K562 (cell line): ENCODE results near the gene ATP5MC3. TPM values are rescaled to one million over a fixed set of nuclear protein-coding genes. Genes with fewer than 3 reads are reported as not detected.
A peak's percentile ranks its signal among the peaks of the same experiment; 100 is the strongest.

Experiments used
- AFF1 ChIP-seq, 2 experiments: fragments of 450-650 bp; IDR thresholded peaks; 2 replicates each; pipeline ENCODE4 v1.6.1; 2018; ENCODE audit warnings: mild to moderate bottlenecking in 2 of 2, low read depth in 1 of 2; ENCODE audit not compliant: partially characterized antibody in 2 of 2
- ARNT ChIP-seq, 2 experiments: fragments of 450-650 bp; IDR thresholded peaks; 2 replicates each; pipeline ENCODE4 v1.6.1; 2016; ENCODE audit warnings: mild to moderate bottlenecking in 1 of 2
- E2F3 ChIP-seq: fragments of 250-450 bp; sonication (Bioruptor Pico); IDR thresholded peaks from 2 replicates; pipeline ENCODE4 v1.4.0; 2020; ENCODE audit warnings: mild to moderate bottlenecking
- GABPB1 ChIP-seq: sonication (generic); formaldehyde crosslinking; IDR thresholded peaks from 2 replicates; pipeline ENCODE4 v1.8.0; 2022; ENCODE audit warnings: mild to moderate bottlenecking, missing genetic modification reagents
- GATAD2A ChIP-seq: fragments of 450-650 bp; IDR thresholded peaks from 2 replicates; pipeline ENCODE4 v1.6.1; 2017
- MLLT1 ChIP-seq, 2 experiments: fragments of 450-650 bp; IDR thresholded peaks; 2 replicates each; pipeline ENCODE4 v1.6.1; 2016
- POLR2A ChIP-seq: fragments of 450-650 bp; conservative IDR thresholded peaks from 2 replicates; pipeline ENCODE4 v1.6.1; 2016
- RBM22 ChIP-seq: fragments of 200-400 bp; formaldehyde crosslinking; IDR thresholded peaks from 2 replicates; pipeline ENCODE4 v1.6.1; 2018; ENCODE audit warnings: low read length, low read depth; ENCODE audit not compliant: poor library complexity, severe bottlenecking
- ZNF165 ChIP-seq: fragments of 250-450 bp; sonication (Bioruptor Pico); IDR thresholded peaks from 2 replicates; pipeline ENCODE4 v1.4.0; 2020; ENCODE audit warnings: borderline replicate concordance
- ZNF232 ChIP-seq: sonication (generic); formaldehyde crosslinking; IDR thresholded peaks from 2 replicates; pipeline ENCODE4 v1.8.0; 2022; ENCODE audit warnings: mild to moderate bottlenecking, missing genetic modification reagents
- ZNF79 ChIP-seq: fragments of 250-450 bp; sonication (Bioruptor Pico); IDR thresholded peaks from 2 replicates; pipeline ENCODE4 v1.4.0; 2020; ENCODE audit warnings: low read depth, mild to moderate bottlenecking, moderate library complexity
- polyA plus RNA-seq, 8 experiments: library from polyadenylated mRNA; depleted of rRNA in 4 of 8; stranded (reverse) in 5 of 8; unstranded in 3 of 8; fragments of >200 nt; fragmentation: Nextera tagmentation in 2 of 8; fragmentation: Illumina TruSeq in 1 of 8; extraction: Ambion mirVana in 2 of 8; extraction: Trizol in 1 of 8; gene quantifications; 2 replicates each; pipeline versions ENCODE4 v1.2.1 to v1.2.3, GENCODE V29; 2011 to 2014; ENCODE audit warnings: inconsistent platforms in 1 of 8, missing spikeins in 1 of 8
- total RNA-seq, 7 experiments: library from RNA; depleted of rRNA in 6 of 7; stranded (reverse); fragments of >200 nt in 6 of 7; fragmentation: Illumina TruSeq in 2 of 7; extraction: Trizol in 2 of 7; gene quantifications; 2 replicates each; pipeline versions ENCODE4 v1.2.1 to v1.2.3, GENCODE V29; 2011 to 2021; ENCODE audit warnings: low replicate concordance in 1 of 7
- TF ChIP-seq, protein P1 (sequence below): fragments of 450-650 bp; IDR thresholded peaks from 2 replicates; pipeline ENCODE4 v1.6.1; 2016; ENCODE audit warnings: mild to moderate bottlenecking, moderate library complexity

ATP5MC3 gene
- total and polyA plus RNA-seq, 9 of the 15 experiments (the other 6 are each of a cell fraction or from before 2014, with no cell fraction given), result 423 to 2,565 (median 1,012) TPM

DNA sequence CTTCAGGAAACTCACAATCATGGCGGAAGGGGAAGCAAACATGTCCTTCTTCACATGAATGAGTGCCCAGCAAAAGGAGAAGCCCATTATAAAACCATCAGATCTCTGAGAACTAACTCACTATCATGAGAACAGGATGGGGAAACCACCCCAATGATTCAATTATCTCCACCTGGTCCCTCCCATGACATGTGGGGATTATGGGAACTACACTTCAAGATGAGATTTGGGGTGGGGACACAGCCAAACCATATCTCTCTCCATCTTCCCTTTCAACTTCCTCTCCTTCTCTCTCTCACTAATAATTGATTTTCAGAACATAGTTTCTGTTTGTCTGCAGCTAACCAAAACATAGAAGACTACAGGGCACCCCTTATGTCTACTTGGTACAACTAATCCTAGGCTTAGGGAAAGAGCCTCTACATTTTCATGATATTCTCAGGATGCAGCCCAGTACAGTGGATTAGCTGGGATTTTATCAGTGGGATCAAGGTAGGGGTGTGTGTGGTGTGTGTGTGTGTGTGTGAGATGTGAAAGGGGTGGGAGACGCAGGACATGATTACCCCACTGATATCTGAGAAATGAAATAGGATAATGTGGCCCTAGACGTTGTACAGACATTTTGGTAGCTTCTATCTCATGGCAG is 10.7 kb downstream of the ATP5MC3 start (continued):
- TF ChIP-seq, protein P1, sequence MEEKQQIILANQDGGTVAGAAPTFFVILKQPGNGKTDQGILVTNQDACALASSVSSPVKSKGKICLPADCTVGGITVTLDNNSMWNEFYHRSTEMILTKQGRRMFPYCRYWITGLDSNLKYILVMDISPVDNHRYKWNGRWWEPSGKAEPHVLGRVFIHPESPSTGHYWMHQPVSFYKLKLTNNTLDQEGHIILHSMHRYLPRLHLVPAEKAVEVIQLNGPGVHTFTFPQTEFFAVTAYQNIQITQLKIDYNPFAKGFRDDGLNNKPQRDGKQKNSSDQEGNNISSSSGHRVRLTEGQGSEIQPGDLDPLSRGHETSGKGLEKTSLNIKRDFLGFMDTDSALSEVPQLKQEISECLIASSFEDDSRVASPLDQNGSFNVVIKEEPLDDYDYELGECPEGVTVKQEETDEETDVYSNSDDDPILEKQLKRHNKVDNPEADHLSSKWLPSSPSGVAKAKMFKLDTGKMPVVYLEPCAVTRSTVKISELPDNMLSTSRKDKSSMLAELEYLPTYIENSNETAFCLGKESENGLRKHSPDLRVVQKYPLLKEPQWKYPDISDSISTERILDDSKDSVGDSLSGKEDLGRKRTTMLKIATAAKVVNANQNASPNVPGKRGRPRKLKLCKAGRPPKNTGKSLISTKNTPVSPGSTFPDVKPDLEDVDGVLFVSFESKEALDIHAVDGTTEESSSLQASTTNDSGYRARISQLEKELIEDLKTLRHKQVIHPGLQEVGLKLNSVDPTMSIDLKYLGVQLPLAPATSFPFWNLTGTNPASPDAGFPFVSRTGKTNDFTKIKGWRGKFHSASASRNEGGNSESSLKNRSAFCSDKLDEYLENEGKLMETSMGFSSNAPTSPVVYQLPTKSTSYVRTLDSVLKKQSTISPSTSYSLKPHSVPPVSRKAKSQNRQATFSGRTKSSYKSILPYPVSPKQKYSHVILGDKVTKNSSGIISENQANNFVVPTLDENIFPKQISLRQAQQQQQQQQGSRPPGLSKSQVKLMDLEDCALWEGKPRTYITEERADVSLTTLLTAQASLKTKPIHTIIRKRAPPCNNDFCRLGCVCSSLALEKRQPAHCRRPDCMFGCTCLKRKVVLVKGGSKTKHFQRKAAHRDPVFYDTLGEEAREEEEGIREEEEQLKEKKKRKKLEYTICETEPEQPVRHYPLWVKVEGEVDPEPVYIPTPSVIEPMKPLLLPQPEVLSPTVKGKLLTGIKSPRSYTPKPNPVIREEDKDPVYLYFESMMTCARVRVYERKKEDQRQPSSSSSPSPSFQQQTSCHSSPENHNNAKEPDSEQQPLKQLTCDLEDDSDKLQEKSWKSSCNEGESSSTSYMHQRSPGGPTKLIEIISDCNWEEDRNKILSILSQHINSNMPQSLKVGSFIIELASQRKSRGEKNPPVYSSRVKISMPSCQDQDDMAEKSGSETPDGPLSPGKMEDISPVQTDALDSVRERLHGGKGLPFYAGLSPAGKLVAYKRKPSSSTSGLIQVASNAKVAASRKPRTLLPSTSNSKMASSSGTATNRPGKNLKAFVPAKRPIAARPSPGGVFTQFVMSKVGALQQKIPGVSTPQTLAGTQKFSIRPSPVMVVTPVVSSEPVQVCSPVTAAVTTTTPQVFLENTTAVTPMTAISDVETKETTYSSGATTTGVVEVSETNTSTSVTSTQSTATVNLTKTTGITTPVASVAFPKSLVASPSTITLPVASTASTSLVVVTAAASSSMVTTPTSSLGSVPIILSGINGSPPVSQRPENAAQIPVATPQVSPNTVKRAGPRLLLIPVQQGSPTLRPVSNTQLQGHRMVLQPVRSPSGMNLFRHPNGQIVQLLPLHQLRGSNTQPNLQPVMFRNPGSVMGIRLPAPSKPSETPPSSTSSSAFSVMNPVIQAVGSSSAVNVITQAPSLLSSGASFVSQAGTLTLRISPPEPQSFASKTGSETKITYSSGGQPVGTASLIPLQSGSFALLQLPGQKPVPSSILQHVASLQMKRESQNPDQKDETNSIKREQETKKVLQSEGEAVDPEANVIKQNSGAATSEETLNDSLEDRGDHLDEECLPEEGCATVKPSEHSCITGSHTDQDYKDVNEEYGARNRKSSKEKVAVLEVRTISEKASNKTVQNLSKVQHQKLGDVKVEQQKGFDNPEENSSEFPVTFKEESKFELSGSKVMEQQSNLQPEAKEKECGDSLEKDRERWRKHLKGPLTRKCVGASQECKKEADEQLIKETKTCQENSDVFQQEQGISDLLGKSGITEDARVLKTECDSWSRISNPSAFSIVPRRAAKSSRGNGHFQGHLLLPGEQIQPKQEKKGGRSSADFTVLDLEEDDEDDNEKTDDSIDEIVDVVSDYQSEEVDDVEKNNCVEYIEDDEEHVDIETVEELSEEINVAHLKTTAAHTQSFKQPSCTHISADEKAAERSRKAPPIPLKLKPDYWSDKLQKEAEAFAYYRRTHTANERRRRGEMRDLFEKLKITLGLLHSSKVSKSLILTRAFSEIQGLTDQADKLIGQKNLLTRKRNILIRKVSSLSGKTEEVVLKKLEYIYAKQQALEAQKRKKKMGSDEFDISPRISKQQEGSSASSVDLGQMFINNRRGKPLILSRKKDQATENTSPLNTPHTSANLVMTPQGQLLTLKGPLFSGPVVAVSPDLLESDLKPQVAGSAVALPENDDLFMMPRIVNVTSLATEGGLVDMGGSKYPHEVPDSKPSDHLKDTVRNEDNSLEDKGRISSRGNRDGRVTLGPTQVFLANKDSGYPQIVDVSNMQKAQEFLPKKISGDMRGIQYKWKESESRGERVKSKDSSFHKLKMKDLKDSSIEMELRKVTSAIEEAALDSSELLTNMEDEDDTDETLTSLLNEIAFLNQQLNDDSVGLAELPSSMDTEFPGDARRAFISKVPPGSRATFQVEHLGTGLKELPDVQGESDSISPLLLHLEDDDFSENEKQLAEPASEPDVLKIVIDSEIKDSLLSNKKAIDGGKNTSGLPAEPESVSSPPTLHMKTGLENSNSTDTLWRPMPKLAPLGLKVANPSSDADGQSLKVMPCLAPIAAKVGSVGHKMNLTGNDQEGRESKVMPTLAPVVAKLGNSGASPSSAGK, result no peak
- TF ChIP-seq MLLT1 (IDR thresholded peaks at IDR 0.05), result no peak
- no peak for TF ChIP-seq GATAD2A
- no peak for TF ChIP-seq ZNF232
- TF ChIP-seq E2F3 (CRISPR knock-in tag), result no peak
- TF ChIP-seq RBM22, result no peak
- no peak for TF ChIP-seq AFF1 (IDR thresholded peaks at IDR 0.05; ENCODE audit: low read depth in 1 of 2, partially characterized antibody in 2 of 2)
- peak; percentile 48; the same call in 1 of the 2 replicates for TF ChIP-seq POLR2A
- TF ChIP-seq ZNF165, result no peak
- 0 out of 2 replicates have a peak, but pooled peaks have one; percentile 20 for TF ChIP-seq ZNF79 (CRISPR knock-in tag)
- TF ChIP-seq GABPB1 (CRISPR knock-in tag), result no peak
- no peak for TF ChIP-seq ARNT (IDR thresholded peaks at IDR 0.05)
